AG09309 (cell line): Measurements from ENCODE around the gene SPPL2B.
"Not testable (repeated sequence)": the region's sequence is repeated elsewhere in the genome, so short reads cannot be mapped to it uniquely, and the experiment has no call there.

Experiments used
- DNase-seq: peaks from one replicate; pipeline ENCODE4 v3.0.0-alpha.2; 2010; ENCODE audit warnings: low read depth
- H3K4me3 ChIP-seq: 2 replicates; pipeline ENCODE4 v1.5.1; 2011; ENCODE audit warnings: mild to moderate bottlenecking, low read depth, low read length, moderate library complexity; ENCODE audit not compliant: control insufficient read depth
- TF ChIP-seq, protein P1 (sequence below): IDR thresholded peaks from 2 replicates; pipeline ENCODE4 v1.5.1; 2011; ENCODE audit warnings: mild to moderate bottlenecking, low read depth, low read length, inconsistent platforms; ENCODE audit not compliant: insufficient read depth, control insufficient read depth; ENCODE audit errors: missing control alignments

Gene SPPL2B, protein sequence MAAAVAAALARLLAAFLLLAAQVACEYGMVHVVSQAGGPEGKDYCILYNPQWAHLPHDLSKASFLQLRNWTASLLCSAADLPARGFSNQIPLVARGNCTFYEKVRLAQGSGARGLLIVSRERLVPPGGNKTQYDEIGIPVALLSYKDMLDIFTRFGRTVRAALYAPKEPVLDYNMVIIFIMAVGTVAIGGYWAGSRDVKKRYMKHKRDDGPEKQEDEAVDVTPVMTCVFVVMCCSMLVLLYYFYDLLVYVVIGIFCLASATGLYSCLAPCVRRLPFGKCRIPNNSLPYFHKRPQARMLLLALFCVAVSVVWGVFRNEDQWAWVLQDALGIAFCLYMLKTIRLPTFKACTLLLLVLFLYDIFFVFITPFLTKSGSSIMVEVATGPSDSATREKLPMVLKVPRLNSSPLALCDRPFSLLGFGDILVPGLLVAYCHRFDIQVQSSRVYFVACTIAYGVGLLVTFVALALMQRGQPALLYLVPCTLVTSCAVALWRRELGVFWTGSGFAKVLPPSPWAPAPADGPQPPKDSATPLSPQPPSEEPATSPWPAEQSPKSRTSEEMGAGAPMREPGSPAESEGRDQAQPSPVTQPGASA

DNA sequence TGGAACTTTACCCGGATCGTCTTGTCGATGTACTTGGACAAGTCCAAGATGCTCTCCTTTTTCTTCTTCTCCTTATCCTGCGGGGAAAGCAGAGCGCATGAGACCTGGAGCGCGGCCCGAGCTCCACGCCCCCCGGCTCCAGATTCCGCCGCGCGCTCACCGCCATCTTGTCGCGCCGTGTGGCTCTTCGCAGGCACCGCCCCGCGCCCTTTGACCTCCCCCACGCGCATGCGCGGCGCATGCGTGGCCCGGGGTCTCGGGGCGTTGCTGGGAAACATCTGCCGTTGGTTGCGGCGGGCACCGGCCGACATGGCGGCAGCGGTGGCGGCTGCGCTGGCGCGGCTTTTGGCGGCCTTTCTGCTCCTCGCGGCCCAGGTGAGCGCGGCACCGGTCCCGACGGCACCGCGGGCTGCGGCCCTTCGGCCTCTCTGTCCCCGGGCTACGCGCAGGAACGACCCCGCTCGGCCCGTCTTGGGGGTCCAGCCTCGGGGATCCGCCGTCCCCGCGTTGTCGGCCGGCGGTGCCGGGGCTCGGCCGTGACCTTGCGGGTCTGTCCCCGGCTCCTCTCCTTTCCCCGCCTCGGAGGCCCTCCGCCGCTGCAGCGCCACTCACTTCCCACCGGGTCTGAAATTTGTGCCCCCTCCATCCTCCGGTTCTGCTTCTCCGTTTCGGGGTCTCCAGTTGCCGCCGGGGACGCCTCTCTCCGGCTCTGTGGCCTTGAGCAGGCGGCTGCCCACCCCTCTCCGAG is at the start of gene SPPL2B, which contains the start of gene LSM7:
SPPL2B (plus strand) TSS at position 284 of the 748 bp plus-strand sequence; CDS start at position 310, 26 bp downstream.
LSM7 (minus strand) TSS at position 186 of the 748 bp plus-strand sequence; CDS start at position 166, 20 bp downstream.
- peak within 1 kb of the TSS; percentile 96 for H3K4me3 ChIP-seq
- TF ChIP-seq, protein P1, sequence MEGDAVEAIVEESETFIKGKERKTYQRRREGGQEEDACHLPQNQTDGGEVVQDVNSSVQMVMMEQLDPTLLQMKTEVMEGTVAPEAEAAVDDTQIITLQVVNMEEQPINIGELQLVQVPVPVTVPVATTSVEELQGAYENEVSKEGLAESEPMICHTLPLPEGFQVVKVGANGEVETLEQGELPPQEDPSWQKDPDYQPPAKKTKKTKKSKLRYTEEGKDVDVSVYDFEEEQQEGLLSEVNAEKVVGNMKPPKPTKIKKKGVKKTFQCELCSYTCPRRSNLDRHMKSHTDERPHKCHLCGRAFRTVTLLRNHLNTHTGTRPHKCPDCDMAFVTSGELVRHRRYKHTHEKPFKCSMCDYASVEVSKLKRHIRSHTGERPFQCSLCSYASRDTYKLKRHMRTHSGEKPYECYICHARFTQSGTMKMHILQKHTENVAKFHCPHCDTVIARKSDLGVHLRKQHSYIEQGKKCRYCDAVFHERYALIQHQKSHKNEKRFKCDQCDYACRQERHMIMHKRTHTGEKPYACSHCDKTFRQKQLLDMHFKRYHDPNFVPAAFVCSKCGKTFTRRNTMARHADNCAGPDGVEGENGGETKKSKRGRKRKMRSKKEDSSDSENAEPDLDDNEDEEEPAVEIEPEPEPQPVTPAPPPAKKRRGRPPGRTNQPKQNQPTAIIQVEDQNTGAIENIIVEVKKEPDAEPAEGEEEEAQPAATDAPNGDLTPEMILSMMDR, result no peak
- DNase-seq, result peak; percentile 29

DNA sequence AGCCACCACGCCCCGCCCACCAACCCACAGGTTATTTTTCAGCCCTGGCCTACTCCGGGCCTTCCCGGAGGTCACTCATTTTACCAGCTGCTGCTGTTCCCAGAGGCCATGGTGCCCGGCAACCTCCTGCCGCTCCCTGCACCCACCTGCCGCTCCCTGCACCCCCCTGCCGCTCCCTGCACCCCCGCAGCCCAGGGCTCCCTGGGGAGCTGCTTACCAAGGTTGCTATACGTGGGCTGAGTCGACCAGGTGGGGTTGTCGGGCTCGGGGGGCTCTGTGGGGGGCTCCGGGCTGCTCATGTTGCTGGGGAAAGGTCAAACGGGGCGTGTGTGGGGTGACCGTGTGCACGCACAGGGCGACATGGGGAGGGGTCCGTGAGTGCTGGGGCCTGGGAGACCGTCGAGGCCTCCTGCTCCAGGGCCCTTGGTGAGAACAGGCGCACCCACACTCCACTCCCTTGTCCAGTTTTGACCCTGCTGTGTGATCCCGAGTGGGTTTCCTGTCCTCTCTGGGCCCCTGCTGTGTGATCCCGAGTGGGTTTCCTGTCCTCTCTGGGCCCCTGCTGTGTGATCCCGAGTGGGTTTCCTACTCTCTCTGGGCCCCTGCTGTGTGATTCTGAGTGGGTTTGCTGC is 47.7 kb upstream of the SPPL2B start:
- no peak overlapping the region for H3K4me3 ChIP-seq
- DNase-seq, result no peak
- TF ChIP-seq, protein P1, result no peak

DNA sequence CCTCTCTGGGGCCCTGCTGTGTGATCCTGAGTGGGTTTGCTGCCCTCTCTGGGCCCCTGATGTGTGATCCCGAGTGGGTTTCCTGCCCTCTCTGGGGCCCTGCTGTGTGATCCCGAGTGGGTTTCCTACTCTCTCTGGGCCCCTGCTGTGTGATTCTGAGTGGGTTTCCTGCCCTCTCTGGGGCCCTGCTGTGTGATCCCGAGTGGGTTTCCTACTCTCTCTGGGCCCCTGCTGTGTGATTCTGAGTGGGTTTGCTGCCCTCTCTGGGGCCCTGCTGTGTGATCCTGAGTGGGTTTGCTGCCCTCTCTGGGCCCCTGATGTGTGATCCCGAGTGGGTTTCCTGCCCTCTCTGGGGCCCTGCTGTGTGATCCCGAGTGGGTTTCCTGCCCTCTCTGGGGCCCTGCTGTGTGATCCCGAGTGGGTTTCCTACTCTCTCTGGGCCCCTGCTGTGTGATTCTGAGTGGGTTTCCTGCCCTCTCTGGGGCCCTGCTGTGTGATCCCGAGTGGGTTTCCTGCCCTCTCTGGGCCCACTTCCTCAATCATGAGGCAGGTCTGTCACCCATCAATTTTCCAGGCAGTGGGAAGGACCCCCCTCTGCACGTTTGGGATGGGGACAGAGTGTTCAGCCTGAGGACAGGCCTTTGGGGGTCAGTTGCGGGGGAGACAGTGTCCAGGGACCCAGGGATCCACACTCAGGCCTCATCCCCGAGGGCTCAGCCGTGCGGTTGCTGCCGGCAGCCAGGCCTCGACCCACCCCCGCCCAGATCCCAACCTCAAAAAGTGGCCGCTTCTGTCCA is 47.0 kb upstream of the SPPL2B start:
- not testable (repeated sequence) for H3K4me3 ChIP-seq, DNase-seq

DNA sequence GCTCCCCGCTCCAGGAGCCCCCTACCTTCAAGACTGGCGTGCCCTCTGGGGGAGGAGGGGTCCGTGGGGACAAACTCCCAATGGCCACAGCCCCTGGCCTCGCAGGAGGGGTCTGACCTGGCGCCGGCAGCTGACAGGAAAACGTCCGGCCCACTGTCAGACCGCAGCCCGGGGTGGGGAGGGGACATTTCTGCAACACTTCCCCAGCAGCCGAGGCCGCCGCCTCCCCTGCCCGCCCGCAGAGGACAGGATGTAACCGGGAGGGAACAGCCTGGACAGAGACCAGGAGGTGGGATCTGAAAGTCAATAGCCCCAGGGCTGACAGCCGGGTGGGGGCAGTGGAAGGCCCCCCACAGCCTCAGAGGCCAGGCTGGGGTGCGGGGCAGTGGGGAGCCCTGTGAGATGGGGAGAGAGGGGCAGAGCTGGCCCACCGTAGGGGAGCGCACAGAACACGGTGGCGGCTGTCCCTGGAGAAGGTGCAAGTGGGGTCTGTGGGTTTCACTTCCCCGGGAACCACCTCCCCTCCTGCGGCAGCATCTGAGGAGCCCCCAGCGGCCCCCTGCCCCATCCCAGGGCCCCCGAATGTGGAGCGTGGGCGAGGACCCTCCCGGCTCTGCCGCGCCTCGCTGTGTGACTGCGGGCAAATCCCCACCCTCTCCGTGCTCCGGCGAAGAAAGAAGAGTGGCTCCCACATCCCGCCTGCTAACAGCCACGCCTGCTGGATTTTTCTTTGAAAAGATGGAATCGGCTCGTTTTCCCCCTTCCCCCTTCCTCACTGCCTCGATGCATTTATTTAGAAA is 46.2 kb upstream of the SPPL2B start, which contains the start of gene PEAK3:
PEAK3 (minus strand) TSS at position 114 of the 800 bp plus-strand sequence. CDS start 1,244 bp downstream, outside the sequence.
- TF ChIP-seq, protein P1, result no peak
- H3K4me3 ChIP-seq, result no peak within 1 kb of the TSS
- DNase-seq, result no peak

DNA sequence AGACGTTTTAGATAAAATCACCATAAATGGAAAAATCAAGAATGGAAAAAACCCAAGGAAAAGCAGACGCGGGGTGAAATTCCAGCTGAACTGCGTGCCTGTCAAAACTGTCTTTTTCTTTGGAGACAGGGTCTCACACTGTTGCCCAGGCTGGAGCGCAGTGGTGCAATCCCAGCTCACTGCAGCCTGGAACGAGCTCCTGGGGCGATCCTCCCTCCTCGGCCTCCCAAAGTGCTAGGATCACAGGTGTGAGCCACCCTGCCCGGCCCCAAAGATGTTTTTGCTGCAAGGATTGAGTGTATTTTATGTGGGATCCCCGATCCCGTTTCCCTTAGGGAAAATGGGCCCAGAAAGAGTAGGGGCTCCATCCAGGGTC is 45.6 kb upstream of the SPPL2B start:
- TF ChIP-seq, protein P1, result no peak
- no peak for DNase-seq
- H3K4me3 ChIP-seq, result no peak overlapping the region
